Bronchial epithelial cell (primary cell): ENCODE results near the gene RAB10. TPM values are rescaled to one million over a fixed set of nuclear protein-coding genes. Genes with fewer than 3 reads are reported as not detected.
"Not testable (repeated sequence)": the region's sequence is repeated elsewhere in the genome, so short reads cannot be mapped to it uniquely, and the experiment has no call there.

Experiments used
- DNase-seq: peaks from one replicate; pipeline ENCODE4 v3.0.0-alpha.2; 2010; ENCODE audit warnings: low read depth
- FAIRE-seq: peaks from 2 replicates; lab custom pipeline; 2011; peaks lifted over from hg19 to GRCh38; lab: Jason Lieb, UNC
- H3K27me3 ChIP-seq: 2 replicates; pipeline ENCODE4 v1.5.1; 2011; ENCODE audit warnings: low read length; ENCODE audit not compliant: control insufficient read depth, insufficient read depth
- H3K36me3 ChIP-seq: 2 replicates; pipeline ENCODE4 v1.5.1; 2011; ENCODE audit warnings: low read length; ENCODE audit not compliant: control insufficient read depth, insufficient read depth
- H3K4me3 ChIP-seq: 2 replicates; pipeline ENCODE4 v1.5.1; 2011; ENCODE audit warnings: mild to moderate bottlenecking, low read depth, low read length, control low read depth
- total RNA-seq: library from RNA; depleted of rRNA; stranded (reverse); fragments of >200 nt; gene quantifications from 2 replicates; pipeline ENCODE4 v1.2.1, GENCODE V29; 2014
- TF ChIP-seq, protein P1 (sequence below): IDR thresholded peaks from 2 replicates; pipeline ENCODE4 v1.5.1; 2011; ENCODE audit warnings: mild to moderate bottlenecking, moderate library complexity, low read length, control low read depth, inconsistent platforms; ENCODE audit not compliant: insufficient read depth, severe bottlenecking

Gene RAB10
- total RNA-seq, 1 donor from 2014 or later, result 308 TPM

DNA sequence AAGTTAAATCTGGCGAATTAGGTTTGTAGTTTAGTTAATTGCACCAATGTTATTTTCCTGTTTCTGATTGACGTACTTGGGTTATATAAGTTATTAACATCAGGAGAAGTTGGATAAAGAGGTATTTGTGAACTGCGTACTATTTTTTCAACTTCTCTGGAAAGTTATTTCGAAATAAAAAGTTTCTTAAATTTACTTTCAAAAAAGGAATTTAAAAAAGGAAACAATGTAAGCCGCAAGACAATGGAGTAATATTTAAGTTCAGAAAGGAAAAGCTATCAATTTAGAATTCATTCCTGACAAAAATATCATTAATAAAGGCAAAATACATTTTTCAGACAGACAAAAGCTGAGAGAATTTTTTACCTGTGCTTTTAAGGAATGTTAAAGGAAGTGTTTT lies 47.7 kb downstream of the RAB10 start:
- Histone ChIP-seq H3K36me3 (no peaks in the 10 kb centered on the region), H3K27me3 (no peaks in the 10 kb centered on the region), H3K4me3 (no peak overlapping the region)
- no peak for FAIRE-seq
- TF ChIP-seq, protein P1, sequence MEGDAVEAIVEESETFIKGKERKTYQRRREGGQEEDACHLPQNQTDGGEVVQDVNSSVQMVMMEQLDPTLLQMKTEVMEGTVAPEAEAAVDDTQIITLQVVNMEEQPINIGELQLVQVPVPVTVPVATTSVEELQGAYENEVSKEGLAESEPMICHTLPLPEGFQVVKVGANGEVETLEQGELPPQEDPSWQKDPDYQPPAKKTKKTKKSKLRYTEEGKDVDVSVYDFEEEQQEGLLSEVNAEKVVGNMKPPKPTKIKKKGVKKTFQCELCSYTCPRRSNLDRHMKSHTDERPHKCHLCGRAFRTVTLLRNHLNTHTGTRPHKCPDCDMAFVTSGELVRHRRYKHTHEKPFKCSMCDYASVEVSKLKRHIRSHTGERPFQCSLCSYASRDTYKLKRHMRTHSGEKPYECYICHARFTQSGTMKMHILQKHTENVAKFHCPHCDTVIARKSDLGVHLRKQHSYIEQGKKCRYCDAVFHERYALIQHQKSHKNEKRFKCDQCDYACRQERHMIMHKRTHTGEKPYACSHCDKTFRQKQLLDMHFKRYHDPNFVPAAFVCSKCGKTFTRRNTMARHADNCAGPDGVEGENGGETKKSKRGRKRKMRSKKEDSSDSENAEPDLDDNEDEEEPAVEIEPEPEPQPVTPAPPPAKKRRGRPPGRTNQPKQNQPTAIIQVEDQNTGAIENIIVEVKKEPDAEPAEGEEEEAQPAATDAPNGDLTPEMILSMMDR, result no peak
- DNase-seq, result no peak

DNA sequence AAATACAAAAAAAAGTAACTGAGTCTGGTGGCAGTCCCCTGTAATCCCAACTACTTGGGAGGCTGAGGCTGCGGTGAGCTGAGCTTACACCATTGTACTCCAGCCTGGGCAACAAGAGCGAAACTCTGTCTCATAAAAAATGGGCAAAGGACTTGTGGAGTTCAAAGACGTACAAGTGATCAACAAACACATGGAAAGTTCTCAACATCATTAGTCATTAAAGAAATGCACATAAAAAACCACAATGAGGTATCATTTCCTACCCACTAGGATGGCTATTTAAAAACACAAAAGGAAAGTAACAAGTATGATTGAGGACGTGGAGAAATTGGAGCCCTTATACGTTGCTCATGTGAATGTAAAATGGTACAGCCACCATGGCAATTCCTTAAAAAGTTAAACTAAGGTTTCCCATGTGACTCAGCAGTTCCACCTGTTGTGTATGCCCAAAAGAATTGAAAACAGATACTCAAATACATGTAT lies 52.3 kb downstream of the RAB10 start:
- FAIRE-seq (no peak), DNase-seq (peak; percentile 60)
- Histone ChIP-seq H3K27me3 (no peaks in the 10 kb centered on the region), H3K4me3 (no peak overlapping the region), H3K36me3 (no peaks in the 10 kb centered on the region)
- TF ChIP-seq, protein P1, result no peak

DNA sequence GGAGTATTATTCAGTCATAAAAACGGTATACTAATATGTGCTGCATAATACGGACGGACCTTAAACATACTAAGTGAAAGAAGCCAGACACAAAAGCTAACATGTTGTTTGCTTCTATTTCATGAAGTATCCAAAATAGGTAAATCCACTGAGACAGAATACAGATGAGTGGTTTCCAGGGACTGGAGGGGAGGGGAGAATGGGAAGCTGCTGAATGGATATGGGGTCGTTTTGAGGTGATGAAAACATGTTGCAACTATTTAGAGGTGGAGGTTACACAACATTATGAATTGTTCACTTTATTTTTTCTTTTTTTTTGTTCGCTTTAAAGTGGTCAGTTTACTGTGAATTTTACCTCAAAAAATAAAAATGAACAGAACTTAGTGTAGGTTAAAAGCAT lies 52.9 kb downstream of the RAB10 start:
- no peaks in the 10 kb centered on the region for H3K27me3 ChIP-seq
- H3K36me3 ChIP-seq, result no peaks in the 10 kb centered on the region
- FAIRE-seq, result no peak
- DNase-seq, result no peak
- H3K4me3 ChIP-seq, result no peak overlapping the region
- TF ChIP-seq, protein P1, result no peak

DNA sequence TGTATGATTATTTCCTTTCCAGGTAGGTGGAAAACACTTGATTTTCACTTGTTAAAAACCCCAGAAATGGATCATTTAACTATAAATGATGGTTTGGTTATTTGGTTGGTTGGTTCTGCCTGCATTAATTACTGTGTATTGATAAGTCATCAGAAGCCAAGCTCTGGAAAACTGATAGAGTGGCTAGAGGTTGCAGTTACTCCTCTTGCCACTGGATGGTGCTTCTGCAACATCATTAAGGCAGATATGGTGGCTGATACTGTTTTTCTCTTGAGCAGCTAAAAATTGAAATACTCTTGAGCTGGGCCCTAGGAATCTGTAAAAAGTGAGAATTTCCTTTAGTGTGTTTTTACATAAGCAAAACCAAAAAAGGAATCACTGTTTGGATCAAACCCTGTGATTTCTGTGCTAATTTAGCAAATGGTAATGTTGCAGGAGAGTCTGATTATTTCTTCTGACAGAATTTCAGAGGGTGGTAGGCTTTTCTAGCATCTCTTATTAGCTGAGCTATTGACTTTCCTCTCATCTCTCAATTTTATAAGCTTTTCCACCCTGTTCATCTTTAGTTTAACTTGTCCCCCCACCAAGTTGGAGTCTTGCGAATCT lies 54.3 kb downstream of the RAB10 start:
- no peaks in the 10 kb centered on the region for H3K27me3 ChIP-seq
- no peak overlapping the region for H3K4me3 ChIP-seq
- no peaks in the 10 kb centered on the region for H3K36me3 ChIP-seq
- FAIRE-seq (no peak), DNase-seq (no peak)
- TF ChIP-seq, protein P1, result peak; percentile 56

DNA sequence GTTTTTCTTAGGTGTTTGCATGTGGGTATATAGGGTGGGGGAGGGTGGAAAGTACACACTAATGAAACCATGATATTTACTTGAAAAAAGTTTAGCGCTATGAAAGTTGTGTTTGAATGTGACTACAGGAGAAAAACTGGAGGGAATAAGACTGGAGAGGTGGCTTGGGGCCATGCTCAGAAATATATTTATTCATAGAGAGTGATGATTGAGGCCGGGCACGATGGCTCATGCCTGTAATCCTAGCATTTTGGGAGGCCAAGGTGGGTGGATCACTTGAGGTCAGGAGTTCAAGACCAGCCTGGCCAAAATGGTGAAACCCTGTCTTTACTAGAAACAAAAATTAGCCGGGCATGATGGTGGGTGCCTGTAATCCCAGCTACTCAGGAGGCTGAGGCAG lies 55.0 kb downstream of the RAB10 start:
- not testable (repeated sequence) for H3K27me3 ChIP-seq, H3K36me3 ChIP-seq, DNase-seq, H3K4me3 ChIP-seq, FAIRE-seq

DNA sequence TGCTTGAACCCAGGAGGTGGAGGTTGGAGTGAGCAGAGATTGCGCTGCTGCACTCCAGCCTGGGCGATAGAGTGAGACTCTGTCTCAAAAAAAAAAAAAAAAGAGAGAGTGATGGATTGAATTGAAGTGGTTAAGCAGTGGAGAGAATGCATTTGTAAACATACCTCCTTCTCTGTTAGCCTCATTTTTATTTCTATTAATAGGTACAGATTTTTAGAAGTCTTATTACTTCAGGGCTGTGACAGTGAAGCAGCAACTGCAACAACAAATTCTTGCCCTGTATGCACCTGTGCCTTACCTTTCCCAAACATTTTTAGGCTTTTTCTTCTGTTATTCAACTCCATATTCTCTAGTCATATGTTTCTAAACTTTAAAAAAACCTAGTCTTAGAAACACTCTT lies 55.5 kb downstream of the RAB10 start:
- no peaks in the 10 kb centered on the region for H3K36me3 ChIP-seq
- DNase-seq, result no peak
- no peak for FAIRE-seq

More for the DNA sequence above, 55.5 kb downstream of the RAB10 start:
- H3K4me3 ChIP-seq, result no peak overlapping the region
- no peaks in the 10 kb centered on the region for H3K27me3 ChIP-seq
- TF ChIP-seq, protein P1, result no peak
